ENCODE measurements around the gene UST. TPM values are rescaled to one million over a fixed set of nuclear protein-coding genes. Genes with fewer than 3 reads are reported as not detected.

Gene UST
- total RNA-seq, 2 experiments from 2014 or later = 1.4 to 4.1 TPM

- H3K4me1 ChIP-seq (ENCODE audit: insufficient read depth, low read length, poor library complexity, severe bottlenecking) = no peaks in the 10 kb centered on the region
- H3K36me3 ChIP-seq (ENCODE audit: insufficient read depth, low read length) = no peaks in the 10 kb centered on the region
- TF ChIP-seq CTCF (conservative IDR thresholded peaks at IDR 0.05; ENCODE audit: low read length) (no peak), EZH2phosphoT487 (IDR thresholded peaks at IDR 0.05; ENCODE audit: borderline replicate concordance, low read depth, low read length) (no peak)
- H3K9me2 ChIP-seq (ENCODE audit: insufficient read depth, low read length) = no peaks in the 10 kb centered on the region
- intact Hi-C loops (cut with micrococcal nuclease; ENCODE audit: unreplicated experiment) = no loop called here
- H3K9me3 ChIP-seq (ENCODE audit: low read length) = no peaks in the 10 kb centered on the region
- no peak overlapping the region for H3K4me3 ChIP-seq (ENCODE audit: low read depth, low read length, poor library complexity, severe bottlenecking)
- no peaks in the 10 kb centered on the region for H4K20me1 ChIP-seq (ENCODE audit: insufficient read depth, low read length)
- no peaks in the 10 kb centered on the region for H3K79me2 ChIP-seq (ENCODE audit: insufficient read depth, low read depth, low read length)
- ChIA-PET CTCF (ENCODE audit: unreplicated experiment) (interaction anchor here (1.0 kb wide), 1 partner anchor 9 kb away, joined by 3 read pairs; no protein-coding TSS in a partner anchor), POLR2A (interaction anchor here (0.6 kb wide), 1 partner anchor 55 kb away, joined by 3 read pairs; no protein-coding TSS in a partner anchor)
- no TSS peak for BruUV-seq (replicated peaks)
- no peak for DNase-seq (ENCODE audit: low spot score)
- H3K4me2 ChIP-seq (ENCODE audit: low read length) = no peak overlapping the region
- H2AFZ ChIP-seq (ENCODE audit: low read length) = no peak overlapping the region
- no peak overlapping the region for H3K27ac ChIP-seq (ENCODE audit: low read depth, low read length, poor library complexity, severe bottlenecking)
Measured at GRCh38 chr6:148816117-148816516, 69.3 kb downstream of the UST start.

- TF ChIP-seq CTCF (conservative IDR thresholded peaks at IDR 0.05; ENCODE audit: low read length) (no peak), EZH2phosphoT487 (IDR thresholded peaks at IDR 0.05; ENCODE audit: borderline replicate concordance, low read depth, low read length) (no peak)
- H3K4me2 ChIP-seq (ENCODE audit: low read length) = no peak overlapping the region
- CTCF ChIA-PET (ENCODE audit: unreplicated experiment) = no interaction called here
Measured at GRCh38 chr6:148817689-148818088, 70.9 kb downstream of the UST start.

GRCh38 chr6:148818939-148819575 lies 72.2 kb downstream of the UST start:
- Histone ChIP-seq H2AFZ (ENCODE audit: low read length) (no peak overlapping the region), H4K20me1 (ENCODE audit: insufficient read depth, low read length) (no peaks in the 10 kb centered on the region), H3K9me3 (ENCODE audit: low read length) (no peaks in the 10 kb centered on the region), H3K36me3 (ENCODE audit: insufficient read depth, low read length) (no peaks in the 10 kb centered on the region), H3K79me2 (ENCODE audit: insufficient read depth, low read depth, low read length) (no peaks in the 10 kb centered on the region), H3K9me2 (ENCODE audit: insufficient read depth, low read length) (no peaks in the 10 kb centered on the region), H3K4me1 (ENCODE audit: insufficient read depth, low read length, poor library complexity, severe bottlenecking) (no peaks in the 10 kb centered on the region), H3K4me2 (ENCODE audit: low read length) (no peak overlapping the region), H3K27ac (ENCODE audit: low read depth, low read length, poor library complexity, severe bottlenecking) (no peak overlapping the region), H3K4me3 (ENCODE audit: low read depth, low read length, poor library complexity, severe bottlenecking) (no peak overlapping the region)
- no peak for DNase-seq (ENCODE audit: low spot score)
- intact Hi-C loops (cut with micrococcal nuclease; ENCODE audit: unreplicated experiment) = no loop called here
- CTCF ChIA-PET (ENCODE audit: unreplicated experiment) = no interaction called here
- POLR2A ChIA-PET = no interaction called here
- BruUV-seq (replicated peaks) = no TSS peak
- TF ChIP-seq EZH2phosphoT487 (IDR thresholded peaks at IDR 0.05; ENCODE audit: borderline replicate concordance, low read depth, low read length) (no peak), CTCF (conservative IDR thresholded peaks at IDR 0.05; ENCODE audit: low read length) (no peak)

More at GRCh38 chr6:148817689-148818088, 70.9 kb downstream of the UST start:
- no TSS peak for BruUV-seq (replicated peaks)
- H3K9me2 ChIP-seq (ENCODE audit: insufficient read depth, low read length) = no peaks in the 10 kb centered on the region
- H2AFZ ChIP-seq (ENCODE audit: low read length) = no peak overlapping the region
- H4K20me1 ChIP-seq (ENCODE audit: insufficient read depth, low read length) = no peaks in the 10 kb centered on the region
- H3K79me2 ChIP-seq (ENCODE audit: insufficient read depth, low read depth, low read length) = no peaks in the 10 kb centered on the region
- no peak overlapping the region for H3K4me3 ChIP-seq (ENCODE audit: low read depth, low read length, poor library complexity, severe bottlenecking)
- H3K9me3 ChIP-seq (ENCODE audit: low read length) = no peaks in the 10 kb centered on the region
- no peaks in the 10 kb centered on the region for H3K4me1 ChIP-seq (ENCODE audit: insufficient read depth, low read length, poor library complexity, severe bottlenecking)
- DNase-seq (ENCODE audit: low spot score) = no peak
- intact Hi-C loops (cut with micrococcal nuclease; ENCODE audit: unreplicated experiment) = no loop called here
- no peak overlapping the region for H3K27ac ChIP-seq (ENCODE audit: low read depth, low read length, poor library complexity, severe bottlenecking)
- H3K36me3 ChIP-seq (ENCODE audit: insufficient read depth, low read length) = no peaks in the 10 kb centered on the region
- POLR2A ChIA-PET = no interaction called here

Data from OCI-LY7 (cell line).